Measurements from ENCODE around the gene SMAGP.
"Not testable (repeated sequence)": the region's sequence is repeated elsewhere in the genome, so short reads cannot be mapped to it uniquely, and the experiment has no call there.

Gene SMAGP, protein sequence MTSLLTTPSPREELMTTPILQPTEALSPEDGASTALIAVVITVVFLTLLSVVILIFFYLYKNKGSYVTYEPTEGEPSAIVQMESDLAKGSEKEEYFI

DNA sequence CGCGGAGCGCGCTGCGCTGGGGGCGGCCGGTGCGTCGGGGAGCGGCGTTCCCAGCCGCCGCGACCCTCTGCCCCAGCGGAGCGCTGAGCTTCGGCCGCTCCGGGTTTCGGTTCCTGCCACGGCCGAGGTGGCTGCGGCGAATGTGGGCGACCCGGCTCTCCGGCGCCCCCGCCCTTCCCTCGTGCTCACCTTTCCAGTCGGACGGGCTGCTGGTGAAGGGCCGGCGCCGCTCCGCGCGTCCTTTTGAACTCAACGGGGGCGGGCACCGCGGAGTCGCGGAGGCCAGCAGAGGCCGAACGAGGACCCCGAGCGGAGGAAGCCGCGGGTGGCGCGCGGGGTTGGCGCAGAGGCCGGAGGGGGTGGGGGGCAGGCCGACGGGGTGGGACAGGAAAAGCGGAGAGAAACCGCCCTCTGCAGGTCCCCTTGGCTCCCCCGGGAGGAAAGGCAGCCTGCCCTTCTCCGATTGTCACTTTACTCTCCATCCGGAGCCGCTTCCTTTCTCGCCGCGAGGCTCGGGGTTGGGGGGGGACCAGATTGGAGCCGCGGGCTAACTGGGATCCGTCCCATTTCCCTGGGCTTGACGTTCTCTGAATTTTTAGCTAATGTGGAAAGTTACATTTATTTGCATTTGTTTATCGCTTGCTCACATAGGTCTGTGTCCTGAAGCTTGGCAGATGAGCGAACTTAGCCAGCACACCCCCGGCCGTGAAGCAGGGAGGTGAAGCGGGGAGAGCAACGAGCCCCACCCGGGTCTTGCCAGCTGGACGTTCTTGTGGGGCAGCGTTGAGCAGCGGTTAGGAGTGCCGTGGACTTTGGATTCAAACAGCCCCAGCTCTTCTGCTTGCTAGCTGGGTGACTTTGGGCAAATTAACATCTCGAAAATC is at the start of gene SMAGP:
Gene SMAGP, minus strand, starts transcription at position 349 of the 884 bp plus-strand sequence. CDS start 1,137 bp downstream, outside the sequence.
- peak; percentile 49 for DNase-seq

DNA sequence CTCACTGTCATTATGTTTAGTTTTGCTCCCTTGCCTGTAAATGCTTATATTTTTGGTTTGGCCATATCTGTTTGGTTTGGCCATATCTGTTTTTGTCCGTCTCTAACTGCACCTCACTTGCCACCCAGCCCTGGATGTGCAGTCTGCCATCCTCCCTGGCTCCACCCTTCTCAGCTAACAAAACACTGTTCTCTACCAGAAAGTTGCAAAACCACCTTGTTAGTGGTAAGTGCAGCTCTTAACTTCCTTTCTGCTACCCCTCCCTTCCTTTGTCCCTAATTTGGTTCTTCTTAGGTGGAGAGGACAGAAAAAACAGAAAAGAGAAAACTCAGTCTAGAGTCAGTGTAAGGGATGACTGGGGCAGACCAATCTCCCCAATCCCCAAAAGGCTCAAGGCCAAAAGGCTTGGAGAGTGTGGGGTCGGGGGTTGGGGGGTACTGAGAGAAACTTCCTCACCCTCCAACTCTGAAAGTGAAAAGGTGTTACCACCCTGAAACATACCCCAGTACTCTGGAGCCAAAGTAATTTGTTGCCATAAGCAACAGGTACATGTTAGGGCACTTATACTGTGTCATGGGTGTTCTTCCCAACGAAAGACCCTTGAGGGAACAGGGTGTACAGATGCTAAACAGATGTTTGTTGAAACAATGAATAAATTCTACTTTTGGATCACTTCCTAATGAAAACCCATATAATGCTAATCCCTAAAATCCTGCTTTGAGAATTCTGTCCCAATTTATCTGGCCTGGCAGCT is 48.8 kb upstream of the SMAGP start:
- DNase-seq: no peak

DNA sequence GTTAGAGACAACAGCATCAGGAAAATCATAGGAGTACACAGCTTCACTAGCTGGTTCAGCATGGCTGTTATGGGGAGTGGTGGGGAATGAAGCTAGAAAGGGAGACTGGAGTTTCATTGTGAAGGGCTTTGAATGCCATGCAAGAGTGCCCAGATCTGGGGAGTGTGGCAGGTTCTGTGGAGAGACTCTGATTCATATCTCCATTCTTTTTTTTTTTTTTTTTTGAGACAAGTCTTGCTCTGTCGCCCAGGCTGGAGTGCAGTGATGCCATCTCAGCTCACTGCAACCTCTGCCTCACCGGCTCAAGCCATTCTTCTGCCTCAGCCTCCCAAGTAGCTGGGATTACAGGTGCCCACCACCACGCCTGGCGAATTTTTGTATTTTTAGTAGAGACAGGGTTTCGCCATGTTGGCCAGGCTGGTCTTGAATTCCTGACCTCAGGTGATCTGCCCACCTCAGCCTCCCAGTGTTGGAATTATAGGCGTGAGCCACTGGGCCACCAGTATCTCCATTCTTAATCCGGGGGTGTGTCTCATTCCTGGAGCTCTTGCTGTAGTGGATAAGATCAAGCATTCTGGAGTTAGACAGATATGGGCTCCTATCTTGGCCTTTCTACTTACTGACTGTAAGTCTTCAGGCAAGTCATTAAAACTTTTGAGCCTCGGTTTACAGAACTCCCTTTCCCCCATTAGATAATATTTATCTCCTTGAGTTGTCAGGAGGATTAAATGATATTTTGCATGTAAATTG is 48.0 kb upstream of the SMAGP start:
- not testable (repeated sequence) for DNase-seq

DNA sequence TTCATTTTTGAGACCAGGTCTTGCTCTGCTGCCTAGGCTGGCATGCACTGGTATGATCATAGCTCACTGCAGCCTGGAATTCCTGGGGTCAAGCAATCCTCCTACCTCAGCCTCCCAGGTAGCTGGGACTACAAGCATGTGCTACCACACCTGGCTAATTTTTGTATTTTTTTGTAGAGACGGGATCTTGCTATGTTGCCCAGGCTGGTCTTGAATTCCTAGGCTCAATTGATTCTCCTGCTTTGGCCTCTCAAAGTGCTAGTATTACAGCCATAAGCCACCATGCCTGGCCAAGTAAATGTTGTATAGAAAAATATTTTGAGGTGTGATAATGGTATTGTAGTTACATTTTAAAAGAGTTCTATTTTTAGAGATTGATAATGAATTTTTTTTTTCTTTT is 41.2 kb upstream of the SMAGP start:
- no peak for DNase-seq

DNA sequence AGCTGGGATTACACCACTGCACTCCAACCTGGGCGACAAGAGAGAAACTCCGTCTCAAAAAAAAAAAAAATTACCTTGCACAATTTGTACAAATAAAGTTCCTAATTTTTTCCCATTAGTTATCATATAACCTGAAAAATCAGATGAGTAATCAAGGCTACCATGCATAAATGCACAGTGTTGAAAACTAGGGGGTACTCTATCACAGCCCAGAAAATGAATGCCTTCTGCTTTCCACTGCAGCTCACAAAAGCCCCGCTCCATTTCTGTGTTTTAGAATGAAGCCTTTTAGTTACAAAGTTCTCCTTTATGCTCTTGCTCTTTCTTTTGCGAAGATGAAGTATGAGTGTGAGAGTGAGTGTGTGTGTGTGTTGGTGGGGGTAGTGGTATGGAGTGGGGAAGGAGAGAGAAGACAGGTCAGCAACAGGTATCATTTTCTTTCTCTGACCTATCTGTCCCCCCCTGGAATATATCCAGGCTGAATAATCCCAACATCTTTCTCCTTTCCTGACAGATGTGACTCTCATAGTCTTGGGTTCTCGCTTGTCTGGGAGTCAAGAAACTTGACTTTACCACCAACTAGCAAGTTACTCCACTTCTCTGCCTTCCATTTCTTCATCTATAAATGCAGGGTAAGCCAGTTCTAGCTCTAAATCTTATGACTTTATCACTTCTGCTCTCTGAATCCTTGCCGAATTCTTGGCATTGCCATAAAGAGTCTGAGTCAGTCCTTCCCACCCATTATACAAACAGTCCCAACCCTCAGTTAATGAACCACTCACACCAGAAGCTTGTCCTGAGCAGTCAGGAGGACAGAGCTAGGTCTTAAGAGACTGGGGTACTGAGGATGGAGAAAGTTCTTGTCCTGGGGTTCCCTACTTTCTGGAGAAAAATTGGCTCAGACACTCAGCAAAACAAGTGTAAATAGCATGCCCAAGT is 37.7 kb upstream of the SMAGP start:
- no peak for DNase-seq

DNA sequence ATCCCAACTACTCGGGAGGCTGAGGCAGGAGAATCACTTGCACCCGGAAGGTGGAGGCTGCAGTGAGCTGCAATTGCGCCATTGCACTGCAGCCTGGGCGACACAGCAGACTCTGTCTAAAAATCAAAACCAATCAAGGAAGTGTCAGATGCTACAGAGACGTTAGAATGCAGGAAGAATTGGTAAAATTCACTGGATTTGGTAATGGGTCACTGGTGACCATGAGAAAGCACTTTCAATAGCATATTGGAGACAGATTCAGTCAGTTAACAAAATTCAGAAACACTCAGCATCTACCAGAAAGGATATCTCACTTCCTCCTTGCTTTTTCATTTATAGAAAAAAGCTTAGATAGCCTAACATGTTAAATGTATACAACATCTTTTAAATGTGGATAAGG is 36.3 kb upstream of the SMAGP start:
- DNase-seq: no peak

DNA sequence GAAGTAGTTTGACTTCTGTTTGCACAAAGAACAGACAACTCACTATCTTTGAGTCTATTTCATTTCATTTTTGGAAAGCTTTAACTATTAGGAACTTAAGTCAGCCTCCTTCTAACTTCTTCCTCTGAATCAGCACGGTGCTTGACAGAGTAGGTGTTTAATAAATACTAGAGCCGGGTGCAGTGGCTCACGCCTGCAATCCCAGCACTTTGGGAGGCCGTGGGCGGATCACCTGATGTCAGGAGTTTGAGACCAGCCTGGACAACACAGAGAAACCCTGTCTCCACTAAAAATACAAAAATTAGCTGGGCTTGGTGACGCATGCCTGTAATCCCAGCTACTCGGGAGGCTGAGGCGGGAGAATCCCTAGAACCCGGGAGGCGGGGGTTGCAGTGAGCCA is 30.6 kb upstream of the SMAGP start:
- DNase-seq: not testable (repeated sequence)

DNA sequence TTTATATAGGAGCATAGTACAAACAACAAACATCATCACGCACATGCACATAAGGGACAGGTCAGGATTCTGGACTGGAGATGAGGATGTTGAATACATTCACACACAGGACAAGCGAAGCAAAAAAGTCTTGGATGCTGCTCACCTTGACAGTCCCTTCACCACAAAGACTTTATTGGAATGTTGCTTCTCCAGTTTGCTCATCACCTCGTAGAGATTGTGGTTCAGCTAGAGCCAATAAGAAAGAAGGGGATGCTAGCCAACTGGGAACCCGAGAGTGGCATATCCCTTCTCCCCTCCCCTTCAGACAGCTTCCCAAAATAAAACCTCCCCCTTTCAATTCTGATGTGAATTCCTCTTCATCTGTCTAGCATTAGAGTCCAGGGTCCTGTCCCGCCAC is 25.4 kb upstream of the SMAGP start:
- DNase-seq: no peak

DNA sequence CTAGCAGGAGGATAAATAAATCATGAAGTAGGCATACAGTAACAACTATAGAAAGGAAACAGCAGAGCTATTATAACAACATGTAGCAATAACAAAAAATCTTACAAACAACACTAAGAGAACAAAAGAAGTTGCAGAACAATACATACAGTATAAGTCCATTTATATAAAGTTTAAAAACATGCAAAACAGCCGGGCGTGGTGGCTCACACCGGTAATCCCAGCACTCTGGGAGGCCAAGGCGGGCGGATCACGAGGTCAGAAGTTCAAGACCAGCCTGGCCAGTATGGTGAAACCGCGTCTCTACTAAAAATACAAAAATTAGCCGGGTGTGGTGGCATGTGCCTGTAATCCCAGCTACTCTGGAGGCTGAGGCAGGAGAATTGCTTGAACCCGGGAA is 23.9 kb upstream of the SMAGP start:
- not testable (repeated sequence) for DNase-seq

DNA sequence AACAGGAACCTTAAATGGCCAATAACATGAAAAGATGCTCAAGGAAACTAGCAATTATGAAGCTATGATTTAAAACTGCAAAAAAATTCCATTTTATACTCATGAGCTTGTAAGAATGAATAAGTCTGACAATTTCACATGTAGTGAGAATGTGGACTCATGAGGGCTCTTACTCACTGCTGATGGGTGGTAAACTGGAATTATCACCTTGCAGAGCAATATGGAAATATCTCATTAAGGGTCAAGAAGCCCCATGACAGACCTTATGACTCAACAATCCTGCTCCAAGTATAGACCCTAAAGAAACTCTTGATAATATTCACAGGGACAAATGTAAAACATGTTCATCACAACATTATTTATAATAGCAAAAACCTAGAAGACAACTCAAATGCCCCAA is 23.5 kb upstream of the SMAGP start:
- no peak for DNase-seq

DNA sequence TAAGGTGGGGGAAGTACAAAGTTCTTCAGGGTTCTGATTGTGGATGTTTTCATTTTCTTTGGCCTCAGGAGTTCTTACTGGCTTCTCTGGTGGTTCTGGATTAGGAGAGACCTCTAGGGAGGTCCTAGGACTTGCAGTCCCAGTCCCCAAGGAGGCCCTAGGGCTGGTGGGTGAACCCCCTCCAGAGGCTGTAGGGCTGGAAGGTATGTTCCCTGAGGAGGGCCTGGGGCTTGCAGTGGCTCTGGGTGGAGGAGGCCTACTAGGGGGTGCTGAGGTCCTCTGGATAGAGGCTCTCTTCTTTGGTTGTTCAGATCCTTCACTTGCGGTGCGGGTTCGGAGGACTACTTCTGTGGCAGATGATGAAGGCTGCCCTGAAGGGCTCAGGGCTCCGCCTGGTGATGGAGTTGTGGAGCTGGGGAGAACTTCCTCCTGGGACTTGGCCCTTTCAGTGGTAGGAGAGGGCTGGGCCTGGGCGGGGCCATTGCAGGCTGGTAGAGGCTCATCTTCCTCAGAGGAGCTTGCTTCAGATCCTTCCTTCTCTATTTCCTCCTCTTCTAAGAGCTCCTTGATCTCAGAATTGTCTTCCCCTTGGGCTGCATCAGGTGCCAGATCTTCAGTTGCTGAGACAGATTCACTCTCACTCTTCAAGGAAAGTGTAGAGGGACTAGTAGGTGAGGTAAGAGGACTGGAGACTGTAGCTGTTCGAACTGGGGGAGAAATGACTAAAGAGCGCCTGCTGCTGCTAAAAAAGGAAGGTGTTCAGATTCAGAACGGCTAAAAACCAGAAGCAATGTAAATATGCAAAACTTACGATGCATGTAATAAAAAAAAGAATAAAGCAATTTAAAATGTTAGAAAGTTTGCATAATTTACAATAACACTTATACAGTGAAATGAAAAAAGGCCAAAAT is 21.6 kb upstream of the SMAGP start:
- not testable (repeated sequence) for DNase-seq

DNA sequence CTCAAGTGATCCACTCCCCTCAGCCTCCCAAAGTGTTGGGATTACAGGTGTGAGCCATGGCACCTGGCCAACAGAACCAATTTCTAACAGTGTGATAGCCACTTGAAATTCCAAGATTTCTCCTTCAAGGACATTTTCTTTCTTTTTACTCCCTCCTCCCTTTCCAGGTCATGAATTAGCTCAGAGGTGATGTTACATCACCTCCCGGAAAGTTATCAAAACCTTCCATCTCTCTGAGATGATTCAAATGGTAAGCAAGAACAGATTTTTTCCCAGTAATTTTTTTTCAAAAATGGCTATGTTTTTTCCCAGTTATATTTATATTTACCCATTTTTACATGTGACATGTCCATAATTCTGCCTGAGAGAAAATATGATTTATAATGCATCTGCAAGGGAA is 15.6 kb upstream of the SMAGP start:
- DNase-seq: no peak

DNA sequence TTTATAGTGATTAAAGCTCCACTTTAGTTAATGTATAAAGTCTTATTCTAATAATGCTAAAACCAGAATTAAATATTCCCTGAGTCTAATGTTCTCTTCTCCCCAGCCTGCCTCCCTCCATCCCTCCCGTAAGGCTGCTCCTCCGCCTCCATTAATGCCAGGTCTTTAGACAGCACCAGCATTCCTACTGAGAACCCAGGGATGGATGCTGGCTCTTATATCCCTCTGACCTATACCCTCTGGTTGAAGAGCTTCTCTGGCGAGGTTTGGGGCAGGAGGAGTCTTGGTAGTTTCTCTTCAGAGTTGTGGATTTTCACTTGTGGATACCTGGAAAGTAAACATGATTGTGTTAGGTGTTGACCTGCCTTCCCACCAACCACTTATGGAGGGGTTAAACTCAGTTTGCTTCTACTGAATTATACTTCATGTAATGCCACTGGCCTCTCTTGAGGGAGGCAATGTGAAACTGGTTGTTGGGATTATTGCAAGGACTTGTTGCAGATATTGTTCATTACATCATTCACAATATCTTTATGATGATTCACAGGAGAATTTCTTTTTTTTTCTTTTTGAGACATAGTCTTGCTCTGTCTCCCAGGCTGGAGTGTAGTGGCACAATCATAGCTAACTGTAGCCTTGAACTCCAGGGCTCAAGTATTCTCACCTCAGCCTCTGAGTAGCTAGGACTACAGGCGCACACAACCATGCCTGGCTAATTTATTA is 11.1 kb upstream of the SMAGP start:
- DNase-seq: no peak

DNA sequence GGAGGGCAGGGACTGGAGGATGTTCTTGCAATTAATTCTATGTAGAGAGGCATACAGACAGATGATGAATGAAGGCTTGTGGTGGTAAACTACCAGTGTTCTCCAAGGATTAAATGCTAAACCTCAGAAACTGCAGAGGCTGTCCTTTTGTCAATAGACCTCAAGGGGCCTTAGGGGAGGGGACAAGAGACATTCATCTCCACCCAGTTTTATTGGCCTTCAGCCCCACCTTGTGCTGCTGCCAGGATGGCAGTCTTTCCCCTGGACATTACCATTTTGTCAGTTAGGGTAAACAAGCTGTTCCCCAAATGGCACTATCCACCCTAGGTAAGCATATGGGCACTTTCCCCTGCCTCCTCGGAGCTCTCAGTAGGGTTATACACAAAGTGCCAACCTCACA is 4.9 kb upstream of the SMAGP start:
- DNase-seq: no peak

DNA sequence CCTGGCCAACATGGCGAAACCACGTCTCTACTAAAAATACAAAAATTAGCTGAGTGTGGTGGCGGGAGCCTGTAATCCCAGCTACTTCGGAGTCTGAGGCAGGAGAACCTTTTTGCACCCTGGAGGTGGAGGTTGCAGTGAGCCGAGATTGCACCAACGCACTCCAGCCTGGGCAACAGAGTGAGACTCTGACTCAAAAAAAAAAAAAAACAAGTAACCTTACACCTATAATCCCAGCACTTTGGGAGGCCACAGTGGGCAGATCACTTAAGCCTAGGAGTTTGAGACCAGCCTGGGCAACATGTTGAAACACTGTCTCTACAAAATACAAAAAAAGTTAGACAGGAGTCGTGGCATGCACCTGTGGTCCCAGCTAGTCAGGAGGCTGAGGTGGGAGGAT is 2.6 kb upstream of the SMAGP start:
- DNase-seq: not testable (repeated sequence)

DNA sequence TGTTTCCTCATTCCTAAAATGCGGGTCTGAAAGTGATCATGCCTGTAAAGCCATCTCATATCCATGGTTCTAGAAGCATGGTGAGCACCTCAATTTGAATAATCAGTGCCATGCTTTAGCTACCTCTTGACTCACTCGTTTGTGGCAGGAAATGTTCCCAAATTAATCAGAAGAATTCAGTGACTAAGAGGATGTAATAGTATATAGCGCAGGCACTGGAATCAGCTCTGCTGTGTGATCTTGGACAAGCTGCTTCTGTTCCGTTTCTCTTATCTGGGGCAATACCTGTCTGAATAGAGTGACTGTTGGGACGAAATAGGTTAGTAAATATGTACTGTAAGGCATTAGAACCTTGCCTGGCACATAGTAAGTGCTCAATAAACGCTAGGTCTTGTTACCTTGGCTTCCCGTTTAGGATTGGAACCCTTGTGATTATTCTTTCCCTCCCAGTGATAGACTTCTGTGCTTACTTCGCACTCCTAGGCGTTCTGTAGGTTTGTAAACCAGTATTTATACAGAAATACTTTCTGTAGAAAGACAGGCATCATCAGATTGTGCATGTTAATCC is 820 bp upstream of the SMAGP start:
- DNase-seq: no peak

DNA sequence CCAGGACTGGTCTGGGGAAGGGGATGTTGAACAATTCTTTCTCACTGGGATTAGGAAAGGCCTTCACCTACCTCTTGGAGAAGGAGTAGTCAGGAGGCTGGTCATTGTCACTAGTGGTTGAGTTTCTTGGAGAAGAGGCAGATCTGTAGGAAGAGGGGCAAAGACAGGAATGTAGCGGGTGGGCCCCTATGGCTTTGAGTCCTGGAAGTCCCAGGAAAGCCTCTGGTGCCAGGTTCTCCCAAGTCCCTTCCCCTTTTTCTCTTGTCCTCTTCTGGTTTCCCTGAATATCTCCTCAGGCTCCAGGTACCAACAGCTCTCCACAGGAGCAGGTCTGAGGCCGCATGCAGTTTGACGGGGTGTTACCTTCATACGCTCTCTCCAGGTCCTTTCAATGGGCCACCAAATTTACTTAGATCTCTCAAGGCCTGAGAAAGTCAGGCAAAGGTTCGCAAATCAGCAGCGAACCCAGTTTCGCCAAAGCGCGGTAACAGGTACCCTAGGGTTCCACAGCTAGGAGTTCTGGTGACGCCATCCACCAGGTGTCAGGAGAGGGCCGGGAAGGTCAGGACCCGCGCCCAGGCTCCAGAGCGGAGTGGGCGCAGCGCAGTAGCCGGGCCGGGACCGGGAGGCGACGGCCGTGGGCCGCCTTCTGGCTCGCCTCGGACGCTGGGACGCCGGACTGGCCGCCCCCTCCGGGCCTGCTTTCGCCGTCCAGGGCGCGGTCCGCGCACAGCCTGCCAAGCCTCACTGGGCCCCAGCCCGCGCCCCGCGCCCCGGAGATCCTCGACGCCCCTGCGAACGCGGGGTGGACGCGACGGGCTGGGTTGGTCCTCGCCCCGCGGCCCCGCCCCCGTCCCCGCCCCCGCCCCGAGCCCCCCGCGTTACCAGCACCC is 795 bp downstream of the SMAGP start:
- peak; percentile 65 for DNase-seq

DNA sequence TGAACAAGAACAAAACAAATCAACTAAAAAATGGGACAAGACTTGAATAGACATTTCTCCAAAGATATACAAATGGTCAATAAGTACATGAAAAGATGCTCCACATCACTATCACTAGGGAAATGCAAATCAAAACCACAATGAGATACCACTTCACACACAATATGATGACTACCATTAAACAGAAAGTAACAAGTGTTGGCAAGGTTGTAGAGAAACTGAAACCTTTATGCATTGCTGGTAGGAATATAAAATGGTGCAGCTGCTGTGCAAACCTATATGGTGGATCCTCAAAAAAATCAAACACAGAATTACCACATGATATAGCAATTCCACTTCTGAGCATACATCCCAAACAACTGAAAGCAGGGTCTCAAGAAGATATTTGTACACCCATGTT is 5.2 kb downstream of the SMAGP start:
- no peak for DNase-seq

DNA sequence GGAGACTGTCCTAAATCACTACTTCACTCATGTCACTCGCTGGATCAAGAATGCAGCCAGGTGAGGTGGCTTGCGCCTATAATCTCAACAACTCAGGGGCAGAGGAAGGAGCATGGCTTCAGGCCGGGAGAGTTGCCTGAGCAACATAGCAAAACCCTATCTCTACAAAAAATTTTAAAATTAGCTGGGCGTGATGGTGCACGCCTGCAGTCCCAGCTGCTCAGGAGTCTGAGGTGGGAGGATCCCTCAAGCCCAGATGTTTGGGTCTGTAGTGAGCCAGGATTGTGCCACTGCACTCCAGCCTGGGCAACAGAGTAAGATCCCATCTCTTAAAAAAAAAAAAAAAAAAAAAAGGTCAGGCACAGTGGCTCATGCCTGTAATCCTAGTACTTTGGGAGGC is 5.9 kb downstream of the SMAGP start:
- DNase-seq: no peak
